Naive thymus-derived CD4-positive, alpha-beta T cell (primary cell): ENCODE data around the gene SETD3. TPM values are rescaled to one million over a fixed set of nuclear protein-coding genes. Genes with fewer than 3 reads are reported as not detected.

Source experiments
- ATAC-seq: fragments of 150-1000 bp; cut with Tn5 transposase; 2 replicates; pipeline ENCODE4 v1.10.0; 2021; ENCODE audit warnings: mild to moderate bottlenecking, moderate library complexity
- CTCF ChIA-PET: fragments of 350-600 bp; sonication (Branson Sonifier 250); formaldehyde crosslinking; loops from one replicate; lab custom pipeline; 2021; ENCODE audit warnings: antibody characterized with exemption; lab: Charles Lee
- POLR2A ChIA-PET: fragments of 350-600 bp; sonication (Branson Sonifier 250); formaldehyde crosslinking; loops from one replicate; lab custom pipeline; 2021; ENCODE audit warnings: antibody characterized with exemption, inconsistent platforms; lab: Charles Lee
- DNase-seq, 9 donors: peaks; one replicate each; pipeline versions ENCODE4 v3.0.0 to v3.0.0-alpha.2; 2020 to 2022; ENCODE audit warnings: mixed read lengths in 1 of 9
- H3K27ac ChIP-seq: one replicate; pipeline ENCODE4 v1.7.0; 2013; ENCODE audit warnings: mild to moderate bottlenecking, low read depth, low read length, moderate library complexity
- H3K27me3 ChIP-seq, 2 donors: one replicate each; pipeline ENCODE4 v1.7.0; 2013; ENCODE audit warnings: low read length in 2 of 2, mild to moderate bottlenecking in 2 of 2, moderate library complexity in 2 of 2; ENCODE audit not compliant: control insufficient read depth in 2 of 2, insufficient read depth in 2 of 2
- H3K36me3 ChIP-seq, 3 experiments: 1 replicate in 2 of 3; 2 replicates in 1 of 3; pipeline ENCODE4 v1.7.0; 2013; ENCODE audit warnings: low read length in 3 of 3, mild to moderate bottlenecking in 3 of 3, moderate library complexity in 1 of 3; ENCODE audit not compliant: insufficient read depth in 3 of 3, control insufficient read depth in 2 of 3
- H3K4me1 ChIP-seq, 2 donors: one replicate each; pipeline ENCODE4 v1.7.0; 2013; ENCODE audit warnings: low read length in 2 of 2, mild to moderate bottlenecking in 2 of 2, moderate library complexity in 1 of 2; ENCODE audit not compliant: control insufficient read depth in 2 of 2, insufficient read depth in 2 of 2
- H3K4me3 ChIP-seq: 2 replicates; pipeline ENCODE4 v1.7.0; 2013; ENCODE audit warnings: mild to moderate bottlenecking, low read length
- H3K9me3 ChIP-seq, 3 experiments: 1 replicate in 2 of 3; 2 replicates in 1 of 3; pipeline ENCODE4 v1.7.0; 2013; ENCODE audit warnings: low read length in 3 of 3; ENCODE audit not compliant: control insufficient read depth in 2 of 3
- H3K27ac Mint-ChIP-seq, 9 donors: one replicate each; pipeline ENCODE4 v1.8.0; 2020 to 2022; ENCODE audit warnings: mixed read lengths in 9 of 9, mild to moderate bottlenecking in 8 of 9, moderate library complexity in 5 of 9, inconsistent platforms in 2 of 9
- H3K27me3 Mint-ChIP-seq, 5 donors: one replicate each; pipeline ENCODE4 v1.8.0; 2021 to 2022; ENCODE audit warnings: mixed read lengths in 5 of 5, mild to moderate bottlenecking in 1 of 5
- H3K36me3 Mint-ChIP-seq, 5 donors: one replicate each; pipeline ENCODE4 v1.8.0; 2020 to 2022; ENCODE audit warnings: mixed read lengths in 5 of 5, mild to moderate bottlenecking in 3 of 5, inconsistent platforms in 1 of 5
- H3K4me1 Mint-ChIP-seq, 7 donors: one replicate each; pipeline ENCODE4 v1.8.0; 2020 to 2022; ENCODE audit warnings: mixed read lengths in 7 of 7, mild to moderate bottlenecking in 3 of 7, inconsistent platforms in 1 of 7
- H3K4me3 Mint-ChIP-seq, 10 donors: one replicate each; pipeline ENCODE4 v1.8.0; 2020 to 2022; ENCODE audit warnings: mild to moderate bottlenecking in 10 of 10, mixed read lengths in 10 of 10, moderate library complexity in 6 of 10, inconsistent platforms in 2 of 10
- H3K9me3 Mint-ChIP-seq, 11 donors: one replicate each; pipeline ENCODE4 v1.8.0; 2020 to 2022; ENCODE audit warnings: mixed read lengths in 11 of 11, mild to moderate bottlenecking in 4 of 11, inconsistent platforms in 1 of 11, moderate library complexity in 1 of 11
- intact Hi-C, 2 donors: fragments of 100-400 bp; cut with micrococcal nuclease; formaldehyde crosslinking; loops; one replicate each; pipeline ENCODE4 v1.15.1; 2023
- polyA plus RNA-seq, 2 donors: library from polyadenylated mRNA; unstranded; fragments of 300-500 nt; fragmentation: Illumina TruSeq; gene quantifications; one replicate each; pipeline ENCODE4 v1.2.3, GENCODE V29; 2021
- total RNA-seq, 6 experiments: library from RNA in 5 of 6; stranded (reverse) in 5 of 6; gene quantifications; 1 replicate in 5 of 6; 2 replicates in 1 of 6; pipeline ENCODE4 v1.2.3 and lab custom pipeline; 2021 to 2026

SETD3 gene
- total and polyA plus RNA-seq, 7 experiments from 2014 or later = 32.2 to 59.4 (median 53.0) TPM

DNA sequence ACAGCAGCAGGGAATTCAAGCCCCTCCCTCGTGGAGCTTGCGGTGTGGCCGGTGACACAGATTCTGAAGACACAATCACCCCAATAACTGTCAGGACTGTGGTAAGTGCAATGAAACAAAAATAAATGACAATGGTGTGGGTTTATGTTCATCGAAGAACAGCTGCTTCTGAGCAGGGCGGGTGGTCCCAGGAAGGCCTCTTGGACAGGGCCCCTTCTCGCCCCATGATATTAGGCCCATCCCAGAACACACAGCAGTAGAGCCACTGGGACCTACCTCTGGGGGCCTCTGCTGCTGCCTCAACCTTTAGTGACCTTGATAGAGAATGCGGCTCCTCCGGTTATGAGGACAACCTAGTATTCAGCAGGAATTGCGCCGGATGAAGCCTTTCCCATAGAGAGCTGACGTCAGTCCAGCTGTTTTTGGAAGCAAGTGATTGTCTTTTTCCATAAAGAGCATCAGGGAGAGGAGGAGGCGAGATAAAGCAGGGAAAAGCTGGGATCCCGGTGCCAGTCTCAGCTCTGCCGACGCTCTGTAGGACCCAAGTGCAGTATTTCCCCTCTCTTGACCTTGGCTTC is 124.5 kb downstream of the SETD3 start:
- ChIA-PET CTCF (no interaction called here), POLR2A (no interaction called here)
- H3K4me3 Mint-ChIP-seq = no peak overlapping the region
- Histone ChIP-seq H3K27ac (no peak overlapping the region), H3K4me1 (no peaks in the 10 kb centered on the region), H3K27me3 (no peaks in the 10 kb centered on the region), H3K4me3 (no peak overlapping the region), H3K36me3 (no peaks in the 10 kb centered on the region), H3K9me3 (no peaks in the 10 kb centered on the region)
- peaks cover 0 to 4% (median 0%) of the 10 kb centered on the region in 5 donors for H3K27me3 Mint-ChIP-seq
- H3K4me1 Mint-ChIP-seq = no peaks in the 10 kb centered on the region
- no peaks in the 10 kb centered on the region for H3K9me3 Mint-ChIP-seq
- ATAC-seq = no peak
- intact Hi-C loops = no loop called here
- no peaks in the 10 kb centered on the region for H3K36me3 Mint-ChIP-seq
- no peak for DNase-seq
- H3K27ac Mint-ChIP-seq = no peak overlapping the region

DNA sequence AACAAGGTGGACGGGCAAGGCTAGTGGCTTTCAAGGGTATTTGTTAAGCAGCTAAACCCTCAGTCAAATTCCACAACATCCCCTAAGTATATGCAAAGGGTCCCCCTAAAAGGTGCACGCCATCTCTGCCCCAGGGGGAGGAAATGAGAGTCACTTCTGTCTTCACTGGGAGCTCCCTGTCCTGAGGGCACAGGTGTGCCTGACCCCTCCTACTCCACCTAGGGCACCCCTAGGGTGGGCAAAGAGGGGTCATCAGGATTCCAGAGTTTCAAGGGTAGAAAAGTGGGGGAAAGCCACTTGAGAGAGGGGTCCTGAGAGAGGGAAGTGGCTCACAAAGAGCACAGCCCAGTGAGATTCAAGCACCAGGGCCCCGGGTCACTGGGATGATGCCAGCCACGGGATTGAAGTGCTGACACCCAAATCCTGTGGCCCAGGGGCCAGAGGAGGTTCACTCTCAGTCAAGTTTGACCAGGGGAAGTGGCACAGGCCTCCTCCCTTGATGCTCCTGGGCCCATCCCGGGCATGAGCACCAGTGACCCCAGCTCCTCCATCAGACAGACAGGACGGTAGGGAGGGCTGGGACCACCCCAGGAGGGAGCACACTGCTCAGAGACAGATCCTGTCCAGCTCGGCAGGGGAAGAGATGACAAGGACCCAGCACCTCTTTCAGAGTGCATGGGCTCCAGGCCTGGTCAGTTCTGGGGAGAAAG is 126.3 kb downstream of the SETD3 start:
- Mint-ChIP-seq H3K9me3 (no peaks in the 10 kb centered on the region), H3K36me3 (no peaks in the 10 kb centered on the region), H3K4me1 (no peaks in the 10 kb centered on the region), H3K4me3 (no peak overlapping the region), H3K27ac (peak overlapping the region in 1 of 9 donors; percentile 46), H3K27me3 (peaks cover 0 to 4% (median 0%) of the 10 kb centered on the region in 5 donors)
- DNase-seq = no peak
- CTCF ChIA-PET = no interaction called here
- intact Hi-C loops = no loop called here
- H3K27ac ChIP-seq = no peak overlapping the region
- H3K4me1 ChIP-seq = no peaks in the 10 kb centered on the region
- ATAC-seq = no peak
- POLR2A ChIA-PET = no interaction called here
- no peak overlapping the region for H3K4me3 ChIP-seq
- no peaks in the 10 kb centered on the region for H3K27me3 ChIP-seq
- H3K36me3 ChIP-seq = no peaks in the 10 kb centered on the region
- no peaks in the 10 kb centered on the region for H3K9me3 ChIP-seq

DNA sequence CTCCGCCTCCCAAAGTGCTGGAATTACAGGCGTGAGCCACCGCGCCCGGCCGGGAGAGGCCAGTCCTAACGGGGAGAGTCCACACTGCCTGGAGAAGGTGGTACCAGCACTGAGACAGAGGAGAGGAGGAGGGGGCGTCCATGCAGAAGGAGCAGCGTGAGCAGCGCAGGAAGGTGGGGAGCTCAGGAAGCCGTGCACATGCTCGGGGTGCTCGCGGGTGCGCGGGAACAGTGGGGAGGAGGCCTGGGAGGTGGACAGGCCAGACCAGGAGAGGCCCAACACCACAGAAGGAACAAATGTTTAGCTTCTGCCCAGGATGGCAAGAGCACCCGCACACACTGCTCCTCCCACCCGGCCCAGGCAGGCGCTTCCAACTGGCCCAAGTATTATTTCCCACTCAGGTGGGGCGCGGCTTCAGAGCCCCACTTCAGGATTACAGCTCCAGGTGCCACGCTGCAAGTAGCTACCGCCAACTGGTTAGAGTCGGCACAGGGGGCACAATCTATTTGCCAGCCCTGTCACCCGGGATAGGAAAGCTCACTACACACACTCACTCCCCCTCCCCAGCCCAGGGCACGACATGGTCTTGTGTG is 127.9 kb downstream of the SETD3 start:
- H3K27me3 ChIP-seq = no peaks in the 10 kb centered on the region

DNA sequence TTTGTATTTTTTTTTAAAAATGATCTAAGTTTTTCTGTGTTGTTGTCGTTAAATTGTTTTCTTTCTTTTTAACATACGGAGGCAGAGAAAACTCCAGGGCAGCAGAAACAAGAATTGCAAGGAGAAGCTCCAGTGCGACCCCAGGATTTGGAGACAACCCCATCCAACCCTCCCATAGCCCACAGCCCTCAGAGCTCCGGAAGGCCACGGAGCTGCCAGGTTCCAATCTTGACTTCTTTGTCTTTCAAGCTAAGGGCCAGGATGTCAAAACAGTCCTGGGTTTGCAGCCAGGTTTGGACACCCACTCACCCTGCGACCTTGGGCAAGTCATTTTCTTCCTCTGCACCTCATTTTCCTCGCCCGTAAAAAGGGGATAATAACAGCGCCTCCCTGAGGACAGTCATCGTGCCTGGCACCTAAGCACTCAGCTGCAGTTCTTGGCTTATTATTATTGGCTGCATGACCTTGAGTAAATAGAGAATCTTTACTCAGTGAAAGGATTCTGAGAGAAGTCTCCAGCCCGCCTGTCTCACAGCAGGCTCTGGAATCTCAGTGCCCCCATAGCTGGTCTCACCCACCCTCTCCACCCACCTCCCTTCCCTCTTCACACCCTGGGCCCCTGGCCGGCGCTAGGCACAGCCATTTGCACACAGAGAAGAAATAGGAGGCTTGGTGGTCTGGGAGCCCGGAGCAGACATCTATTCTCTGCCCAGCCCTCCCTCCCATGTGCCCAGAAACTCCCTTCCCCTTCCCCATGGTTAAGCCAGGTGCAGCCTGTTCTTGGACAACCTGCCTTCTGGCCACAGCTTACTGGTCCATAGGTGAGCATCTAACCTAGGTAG is 129.3 kb downstream of the SETD3 start:
- H3K4me1 Mint-ChIP-seq = no peaks in the 10 kb centered on the region
- H3K9me3 Mint-ChIP-seq = peaks cover 0 to 2% (median 0%) of the 10 kb centered on the region in 11 donors
- H3K36me3 Mint-ChIP-seq = no peaks in the 10 kb centered on the region
- Histone ChIP-seq H3K27ac (no peak overlapping the region), H3K27me3 (no peaks in the 10 kb centered on the region), H3K9me3 (no peaks in the 10 kb centered on the region), H3K4me1 (no peaks in the 10 kb centered on the region), H3K4me3 (no peak overlapping the region), H3K36me3 (no peaks in the 10 kb centered on the region)
- DNase-seq = no peak
- peaks cover 0 to 5% (median 0%) of the 10 kb centered on the region in 5 donors for H3K27me3 Mint-ChIP-seq
- CTCF ChIA-PET = no interaction called here
- H3K27ac Mint-ChIP-seq = no peak overlapping the region
- ATAC-seq = no peak
- POLR2A ChIA-PET = interaction anchor here (1.0 kb wide), 1 partner anchor 98 kb away, joined by 3 read pairs; no protein-coding TSS in a partner anchor
- intact Hi-C loops = no loop called here
- no peak overlapping the region for H3K4me3 Mint-ChIP-seq

More for the DNA sequence above, 127.9 kb downstream of the SETD3 start:
- DNase-seq (no peak), ATAC-seq (no peak)
- no peaks in the 10 kb centered on the region for H3K4me1 ChIP-seq
- H3K4me3 ChIP-seq = no peak overlapping the region
- Mint-ChIP-seq H3K4me3 (no peak overlapping the region), H3K4me1 (no peaks in the 10 kb centered on the region), H3K27ac (no peak overlapping the region), H3K9me3 (peaks cover 0 to under 1% (median 0%) of the 10 kb centered on the region in 11 donors), H3K36me3 (no peaks in the 10 kb centered on the region), H3K27me3 (peaks cover 0 to 4% (median 0%) of the 10 kb centered on the region in 5 donors)
- ChIA-PET CTCF (interaction anchor here (0.7 kb wide), 1 partner anchor 12 kb away, joined by 3 read pairs; no protein-coding TSS in a partner anchor), POLR2A (no interaction called here)
- no peak overlapping the region for H3K27ac ChIP-seq
- intact Hi-C loops = no loop called here
- no peaks in the 10 kb centered on the region for H3K36me3 ChIP-seq
- H3K9me3 ChIP-seq = no peaks in the 10 kb centered on the region

DNA sequence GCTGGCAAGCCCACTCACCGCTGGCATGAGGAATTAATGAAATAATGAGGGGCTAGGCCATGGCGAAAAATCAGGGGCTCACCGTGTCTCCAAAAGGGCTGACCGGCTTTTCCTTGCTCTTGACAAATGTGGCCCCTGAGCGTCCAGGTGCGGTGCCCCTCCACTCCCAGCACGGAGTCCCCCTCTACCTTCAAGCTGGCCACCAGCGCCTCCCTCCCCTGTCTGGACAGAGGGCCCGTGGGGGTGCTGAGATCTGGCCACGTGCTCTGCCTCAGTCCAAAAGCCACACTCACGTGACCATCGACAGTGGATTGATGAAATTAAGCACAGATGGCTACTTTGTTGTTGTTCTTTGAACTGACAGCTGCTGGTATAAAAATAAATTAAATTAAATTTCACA is 129.9 kb downstream of the SETD3 start:
- no peak overlapping the region for H3K27ac Mint-ChIP-seq
- Histone ChIP-seq H3K27ac (no peak overlapping the region), H3K9me3 (no peaks in the 10 kb centered on the region), H3K36me3 (no peaks in the 10 kb centered on the region), H3K27me3 (no peaks in the 10 kb centered on the region), H3K4me1 (no peaks in the 10 kb centered on the region), H3K4me3 (no peak overlapping the region)
- H3K27me3 Mint-ChIP-seq = peaks cover 0 to 12% (median 2%) of the 10 kb centered on the region in 5 donors
- POLR2A ChIA-PET = no interaction called here
- intact Hi-C loops = no loop called here
- DNase-seq (no peak), ATAC-seq (no peak)
- no peaks in the 10 kb centered on the region for H3K4me1 Mint-ChIP-seq
- no peak overlapping the region for H3K4me3 Mint-ChIP-seq
- no peaks in the 10 kb centered on the region for H3K36me3 Mint-ChIP-seq
- CTCF ChIA-PET = no interaction called here
- peaks cover 0 to 2% (median 0%) of the 10 kb centered on the region in 11 donors for H3K9me3 Mint-ChIP-seq

DNA sequence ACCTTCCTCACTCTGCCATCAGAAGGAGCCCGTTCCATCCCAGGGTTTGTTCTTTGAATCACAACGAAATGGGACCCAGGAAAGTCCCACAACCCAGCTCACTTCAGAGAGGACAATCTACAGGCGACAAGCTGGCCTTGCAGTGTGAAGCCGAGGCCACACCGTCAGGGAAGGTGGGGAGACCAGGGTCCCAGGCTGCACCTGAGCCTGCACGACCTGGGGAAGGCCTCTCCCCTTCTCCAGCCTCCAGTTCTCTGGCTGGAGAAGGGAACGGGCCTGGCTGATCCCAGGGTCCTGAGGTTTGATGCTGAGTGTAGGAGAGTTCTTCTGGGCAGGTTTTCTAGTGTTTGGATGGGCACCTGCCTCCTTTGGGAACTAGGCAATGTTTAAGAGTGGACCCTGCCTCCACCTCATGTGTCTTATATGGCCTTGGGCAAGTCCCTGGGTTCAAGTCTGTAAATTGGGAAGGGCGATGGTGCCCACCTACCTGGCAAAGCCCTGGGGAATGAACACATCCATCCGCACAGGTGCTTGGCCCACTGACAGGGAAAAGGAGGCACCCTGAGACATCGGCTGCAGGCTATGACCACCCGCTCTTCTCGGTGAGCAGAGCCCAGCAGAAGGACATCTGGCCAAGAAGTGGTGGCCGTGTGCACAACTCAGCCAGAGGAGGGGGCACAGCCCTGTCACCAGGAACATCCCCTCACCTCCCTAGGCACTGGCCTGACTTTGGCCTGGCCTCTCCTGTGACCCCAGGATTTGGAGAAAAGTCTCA is 130.8 kb downstream of the SETD3 start:
- Mint-ChIP-seq H3K27me3 (peaks cover 0 to 15% (median 2%) of the 10 kb centered on the region in 5 donors), H3K36me3 (no peaks in the 10 kb centered on the region), H3K4me3 (no peak overlapping the region), H3K27ac (no peak overlapping the region), H3K4me1 (no peaks in the 10 kb centered on the region), H3K9me3 (peaks cover 0 to 2% (median 0%) of the 10 kb centered on the region in 11 donors)
- intact Hi-C loops = no loop called here
- H3K4me3 ChIP-seq = no peak overlapping the region
- no peaks in the 10 kb centered on the region for H3K36me3 ChIP-seq
- H3K27me3 ChIP-seq = no peaks in the 10 kb centered on the region
- ChIA-PET CTCF (no interaction called here), POLR2A (no interaction called here)
- no peak overlapping the region for H3K27ac ChIP-seq
- H3K4me1 ChIP-seq = no peaks in the 10 kb centered on the region
- no peaks in the 10 kb centered on the region for H3K9me3 ChIP-seq
- DNase-seq (no peak), ATAC-seq (no peak)
